H7 (cell line): ENCODE data around the gene ABL1. TPM values are rescaled to one million over a fixed set of nuclear protein-coding genes. Genes with fewer than 3 reads are reported as not detected.
"Not testable (repeated sequence)": the region's sequence is repeated elsewhere in the genome, so short reads cannot be mapped to it uniquely, and the experiment has no call there.

Source experiments
- DNase-seq: peaks from one replicate; pipeline ENCODE4 v3.0.0; 2012
- H3K27me3 ChIP-seq: 2 replicates; pipeline ENCODE4 v1.6.0; 2011; ENCODE audit warnings: mild to moderate bottlenecking, low read length; ENCODE audit not compliant: control insufficient read depth, insufficient read depth
- H3K36me3 ChIP-seq: replicated peaks from 2 replicates; pipeline ENCODE4 v1.5.1; 2011; ENCODE audit warnings: low read length; ENCODE audit not compliant: control insufficient read depth, insufficient read depth
- H3K4me3 ChIP-seq: 2 replicates; pipeline ENCODE4 v1.5.1; 2011; ENCODE audit warnings: low read depth, mild to moderate bottlenecking, control low read depth, low read length, moderate library complexity; ENCODE audit not compliant: insufficient read depth
- total RNA-seq: library from RNA; depleted of rRNA; stranded (reverse); fragments of >200 nt; shearing (Covaris generic); gene quantifications from 2 replicates; pipeline ENCODE4 v1.2.3, GENCODE V29; 2014

ABL1 gene
- total RNA-seq, 1 experiment from 2014 or later: 57.6 TPM

DNA sequence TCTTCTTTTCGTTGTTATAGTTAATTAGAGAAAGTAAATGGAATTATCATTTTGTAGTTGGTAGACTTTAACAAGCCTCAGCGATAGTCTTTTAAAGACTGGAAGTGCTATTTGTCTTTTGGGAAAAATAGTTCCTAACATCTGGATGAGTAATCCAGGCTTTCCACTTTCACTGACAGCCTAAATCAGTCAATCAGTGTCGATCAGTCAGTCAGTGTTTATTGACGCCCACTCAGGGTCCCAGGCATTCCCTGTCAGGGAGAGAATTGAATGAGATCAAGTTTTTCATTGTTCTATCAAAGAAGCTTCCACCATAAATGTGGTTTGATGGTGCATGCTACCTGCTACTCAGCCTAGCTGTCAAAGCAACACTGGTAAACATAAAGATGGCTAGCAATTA lies 2.6 kb downstream of the ABL1 start:
- no peak for DNase-seq
- Histone ChIP-seq H3K36me3 (no peaks in the 10 kb centered on the region), H3K27me3 (no peaks in the 10 kb centered on the region), H3K4me3 (no peak overlapping the region)

DNA sequence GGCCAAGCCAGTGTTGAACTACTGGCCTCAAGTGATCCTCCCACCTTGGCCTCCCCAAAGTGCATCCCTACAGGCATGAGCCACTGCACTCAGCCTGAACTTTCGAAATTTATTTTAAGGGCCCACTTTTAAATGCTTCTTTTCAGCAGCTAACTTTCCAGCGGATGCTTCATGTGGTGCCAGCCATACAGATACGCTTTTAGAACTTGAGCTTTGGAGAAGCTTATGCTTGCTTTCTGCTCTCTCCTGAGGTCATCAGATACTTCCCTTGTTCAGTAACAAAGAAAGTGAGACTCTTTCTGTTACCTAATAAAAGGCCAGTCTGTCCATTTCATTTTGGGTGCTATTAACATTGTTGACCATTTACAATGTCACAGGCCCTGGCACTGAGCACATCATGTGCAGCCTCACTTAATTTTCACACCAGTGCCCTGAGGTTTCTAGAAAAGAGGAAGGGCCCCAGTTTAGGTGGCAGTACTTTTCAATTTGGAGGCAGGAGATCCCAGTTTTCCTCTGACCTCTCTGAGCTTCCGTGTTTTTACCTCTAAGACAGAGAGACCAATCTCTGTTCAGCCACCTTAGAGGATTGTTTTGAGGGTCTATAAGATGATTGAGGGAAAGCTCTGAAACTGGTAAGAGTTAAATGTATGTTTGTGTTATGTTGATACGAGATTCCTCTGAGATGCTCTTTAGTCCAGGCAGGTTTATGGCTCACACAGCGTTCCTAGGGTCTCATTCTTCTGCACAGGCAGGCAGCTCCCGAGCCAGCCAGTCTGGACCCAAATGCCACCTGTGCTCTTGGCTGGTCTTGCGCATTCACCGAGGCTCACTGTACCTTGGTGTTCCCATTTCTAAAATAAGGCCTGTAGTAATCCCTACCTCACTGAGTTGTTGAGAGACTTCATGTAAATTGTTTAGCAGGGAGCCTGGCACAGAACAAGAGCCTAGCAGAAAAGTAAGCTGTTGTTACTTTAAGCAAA lies 4.4 kb downstream of the ABL1 start:
- no peaks in the 10 kb centered on the region for H3K36me3 ChIP-seq
- H3K27me3 ChIP-seq: no peaks in the 10 kb centered on the region
- H3K4me3 ChIP-seq: no peak overlapping the region
- DNase-seq: no peak

DNA sequence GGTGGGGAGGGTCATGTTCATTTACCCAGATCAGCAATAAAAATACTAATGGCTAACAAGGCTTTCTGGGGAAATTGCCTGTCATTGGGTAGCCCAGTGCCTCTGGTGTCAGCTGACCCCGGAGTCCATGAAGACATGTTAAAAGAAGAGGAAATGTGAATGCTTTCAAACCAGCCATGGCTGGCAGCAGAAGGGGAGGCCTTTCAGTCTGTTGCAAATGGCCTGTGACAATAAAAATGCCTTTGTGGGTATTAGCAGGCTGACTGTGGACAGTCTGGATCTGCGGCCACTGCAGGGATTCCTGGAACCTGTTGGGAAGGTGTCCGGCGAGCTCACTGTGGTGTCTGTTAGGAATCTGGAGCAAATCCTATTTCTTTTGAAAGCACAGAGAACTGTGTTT lies 7.5 kb downstream of the ABL1 start:
- DNase-seq: no peak
- H3K36me3 ChIP-seq: no peaks in the 10 kb centered on the region
- H3K4me3 ChIP-seq: no peak overlapping the region
- no peaks in the 10 kb centered on the region for H3K27me3 ChIP-seq

DNA sequence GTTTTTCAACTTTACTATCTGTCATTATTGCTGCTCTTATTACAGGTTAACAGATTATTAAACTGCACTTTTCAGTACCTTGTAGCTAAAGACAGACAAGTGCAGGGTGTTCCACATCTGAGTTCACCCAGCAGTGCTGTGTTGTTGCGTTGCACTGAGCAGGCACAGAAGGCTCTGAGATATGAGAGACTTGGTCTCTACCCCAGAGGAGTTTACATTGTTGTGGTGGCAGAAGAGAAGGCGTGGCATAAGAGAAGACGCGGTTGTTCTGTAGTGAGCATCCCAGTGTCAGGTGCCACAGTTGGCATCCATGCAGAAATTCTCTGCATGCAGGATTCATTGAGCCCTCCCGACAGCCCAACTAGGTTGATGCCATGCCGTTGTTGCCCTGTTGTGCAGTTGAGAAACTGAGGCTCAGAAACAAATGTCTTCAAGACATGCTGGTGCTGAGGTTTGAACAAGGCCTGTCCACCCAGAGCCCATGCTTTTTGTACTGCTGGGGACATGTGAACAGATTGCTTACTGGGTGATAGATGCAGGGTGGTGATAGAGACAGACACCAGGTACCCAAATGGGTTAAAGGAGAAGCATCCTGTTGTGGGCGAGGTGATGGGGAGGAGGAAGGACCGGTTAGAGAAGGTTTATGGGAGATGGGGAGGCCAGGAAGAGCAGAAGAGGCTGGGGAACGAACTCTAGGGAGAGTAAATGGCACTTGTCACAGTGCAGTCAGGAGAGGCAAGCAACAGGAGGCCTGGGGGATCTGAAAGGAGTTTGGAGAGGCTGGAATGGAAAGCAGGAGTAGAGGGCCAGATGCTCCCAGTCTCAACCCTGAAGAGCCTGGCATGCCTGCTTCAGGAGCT lies 8.2 kb downstream of the ABL1 start:
- no peaks in the 10 kb centered on the region for H3K36me3 ChIP-seq
- no peak for DNase-seq
- no peak overlapping the region for H3K4me3 ChIP-seq
- H3K27me3 ChIP-seq: no peaks in the 10 kb centered on the region

DNA sequence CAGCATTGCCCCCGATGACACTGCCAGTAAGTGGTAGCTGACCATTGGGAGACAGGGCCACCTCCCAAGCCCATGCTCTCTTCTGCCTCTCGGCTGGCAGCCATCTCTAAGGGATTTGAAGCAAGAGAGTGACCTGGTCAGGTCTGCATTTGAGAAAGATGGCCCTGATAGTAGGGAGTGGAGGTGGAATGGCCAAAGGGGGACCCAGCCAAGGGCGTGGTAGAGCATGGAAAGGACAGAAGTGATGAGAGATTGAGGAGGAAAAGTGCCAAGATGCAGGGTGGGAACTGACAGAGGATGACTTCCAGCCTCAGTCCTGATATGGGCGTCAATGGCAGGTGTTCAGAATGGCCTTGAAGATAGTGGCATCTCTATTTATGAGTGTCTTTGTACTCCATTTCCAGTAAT lies 9.0 kb downstream of the ABL1 start:
- H3K4me3 ChIP-seq: no peak overlapping the region
- no peaks in the 10 kb centered on the region for H3K36me3 ChIP-seq
- DNase-seq: no peak
- no peaks in the 10 kb centered on the region for H3K27me3 ChIP-seq

DNA sequence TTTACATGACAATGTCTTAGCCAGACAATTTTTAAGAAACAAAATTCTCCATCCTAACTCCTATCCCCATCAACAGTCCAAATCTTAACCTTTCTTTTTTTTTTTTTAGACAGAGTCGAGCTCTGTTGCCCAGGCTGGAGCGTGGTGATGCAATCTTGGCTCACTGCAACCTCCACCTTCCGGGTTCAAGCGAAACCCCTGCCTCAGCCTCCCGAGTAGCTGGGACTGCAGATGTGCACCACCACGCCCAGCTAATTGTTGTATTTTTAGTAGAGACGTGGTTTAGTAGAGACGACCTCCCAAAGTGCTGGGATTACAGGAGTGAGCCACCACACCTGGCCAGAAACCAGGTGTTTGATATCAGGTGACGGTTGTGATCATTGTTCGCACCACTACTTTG lies 10.2 kb downstream of the ABL1 start:
- DNase-seq: no peak
- Histone ChIP-seq H3K4me3 (no peak overlapping the region), H3K27me3 (no peaks in the 10 kb centered on the region), H3K36me3 (no peaks in the 10 kb centered on the region)

DNA sequence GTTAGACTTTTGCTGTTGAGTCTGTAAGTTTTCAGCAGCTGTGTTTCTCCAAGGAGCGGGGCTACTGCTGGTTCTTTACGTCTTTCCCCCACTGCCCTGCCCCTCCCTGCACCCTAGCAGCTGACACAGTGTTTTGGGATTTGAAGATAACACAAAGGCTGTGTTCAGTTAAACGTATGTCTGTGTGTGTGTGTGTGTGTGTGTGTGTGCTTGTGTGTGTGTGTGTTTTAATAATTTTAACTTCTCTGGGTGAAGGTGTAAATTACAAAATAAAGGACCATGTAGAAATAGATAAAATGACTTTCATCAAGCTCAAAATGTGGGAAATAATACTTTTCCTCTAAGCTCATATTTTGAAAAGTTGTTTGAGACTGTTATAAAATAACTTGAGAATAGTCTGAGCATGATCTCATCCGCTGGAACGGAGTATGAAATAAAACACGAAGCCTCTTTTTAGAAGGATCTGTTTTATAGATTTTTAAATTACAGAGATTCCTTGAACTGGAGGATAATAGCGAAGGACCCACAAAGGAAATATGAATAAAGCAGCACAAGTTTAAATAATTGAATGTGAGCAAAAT lies 10.9 kb downstream of the ABL1 start:
- H3K27me3 ChIP-seq: no peaks in the 10 kb centered on the region
- no peak overlapping the region for H3K4me3 ChIP-seq
- DNase-seq: no peak
- no peaks in the 10 kb centered on the region for H3K36me3 ChIP-seq

DNA sequence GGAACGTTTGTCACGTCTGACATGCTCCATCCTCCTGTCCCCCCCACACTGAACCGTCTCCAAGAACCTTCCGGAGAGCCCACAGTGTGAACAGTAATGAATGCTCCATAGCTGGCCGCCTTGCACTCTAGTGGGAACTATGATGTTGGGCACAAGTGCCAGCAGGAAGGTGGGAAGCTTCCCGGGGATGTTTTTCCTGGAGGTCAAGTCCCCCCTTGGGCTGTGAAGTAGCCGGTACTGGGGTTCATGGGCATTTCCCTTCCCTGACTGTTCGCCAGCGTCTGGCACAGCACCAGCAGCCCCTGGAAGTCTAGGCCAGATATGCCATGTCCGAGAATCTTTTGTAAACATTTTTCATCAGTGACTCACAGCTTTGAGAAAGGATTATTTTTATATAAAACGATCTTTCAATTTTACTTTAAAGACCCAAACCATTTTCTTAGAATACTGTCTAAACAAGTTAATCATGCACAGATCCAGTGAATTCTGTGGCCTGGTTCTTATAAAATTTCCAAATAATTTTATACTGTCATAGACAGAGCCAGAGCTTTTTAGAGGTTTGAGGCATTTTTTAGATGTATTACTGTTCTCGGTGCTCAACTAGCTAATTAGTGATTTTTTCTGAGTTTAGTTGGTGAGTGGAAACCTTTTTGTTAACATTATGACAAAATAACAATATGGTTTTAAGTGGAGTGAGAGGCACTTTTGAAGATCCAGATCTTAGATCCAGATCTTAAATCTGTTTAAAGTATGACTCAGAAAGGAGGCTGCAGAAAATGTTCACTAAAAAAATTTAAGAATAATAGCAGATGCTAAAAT lies 11.6 kb downstream of the ABL1 start:
- H3K36me3 ChIP-seq: no peaks in the 10 kb centered on the region
- H3K4me3 ChIP-seq: no peak overlapping the region
- no peaks in the 10 kb centered on the region for H3K27me3 ChIP-seq
- DNase-seq: no peak

DNA sequence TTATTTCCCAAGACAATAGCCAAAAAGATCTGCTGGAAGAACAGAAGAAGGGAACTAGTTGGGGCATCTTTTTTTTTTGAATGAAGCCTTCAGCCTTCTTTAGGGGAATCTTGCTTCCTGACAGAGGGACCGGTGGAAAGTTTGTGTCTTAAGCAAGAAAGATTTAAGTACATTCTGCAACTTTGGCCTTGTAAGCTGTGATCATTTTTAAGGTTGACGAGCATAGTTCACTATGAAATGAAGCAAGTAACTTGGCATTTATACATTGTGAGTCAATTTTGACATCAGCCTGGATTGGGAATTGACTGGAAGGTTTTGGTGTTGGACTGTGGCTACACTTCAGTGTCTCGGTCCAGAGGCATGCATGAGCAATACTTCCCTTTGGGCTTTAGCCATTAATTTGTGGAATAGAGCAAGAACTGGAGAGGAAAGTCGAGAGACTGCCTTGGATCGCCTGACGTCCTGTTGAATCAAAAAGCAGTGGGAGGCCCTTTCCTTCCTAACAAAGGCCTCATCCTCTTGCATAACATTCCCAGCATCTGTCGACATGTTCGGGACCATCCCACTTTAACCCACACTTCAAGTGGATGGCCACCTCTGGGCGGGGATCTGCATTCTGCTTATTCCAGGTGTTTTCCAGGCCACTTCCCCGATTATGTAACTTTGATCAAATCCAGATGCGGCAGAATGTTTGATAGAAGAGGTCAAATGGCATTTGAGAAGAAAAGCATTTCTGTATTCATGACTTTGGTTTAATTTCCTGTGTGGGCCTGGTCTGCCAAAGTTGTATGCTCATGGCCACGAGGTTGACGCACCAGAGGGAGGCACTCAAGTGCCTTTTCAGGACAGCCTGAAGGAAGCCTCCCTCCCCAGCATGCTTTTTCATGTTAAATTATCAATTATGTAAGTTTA lies 12.5 kb downstream of the ABL1 start:
- peak; percentile 77 for DNase-seq
- Histone ChIP-seq H3K4me3 (no peak overlapping the region), H3K36me3 (no peaks in the 10 kb centered on the region), H3K27me3 (no peaks in the 10 kb centered on the region)

DNA sequence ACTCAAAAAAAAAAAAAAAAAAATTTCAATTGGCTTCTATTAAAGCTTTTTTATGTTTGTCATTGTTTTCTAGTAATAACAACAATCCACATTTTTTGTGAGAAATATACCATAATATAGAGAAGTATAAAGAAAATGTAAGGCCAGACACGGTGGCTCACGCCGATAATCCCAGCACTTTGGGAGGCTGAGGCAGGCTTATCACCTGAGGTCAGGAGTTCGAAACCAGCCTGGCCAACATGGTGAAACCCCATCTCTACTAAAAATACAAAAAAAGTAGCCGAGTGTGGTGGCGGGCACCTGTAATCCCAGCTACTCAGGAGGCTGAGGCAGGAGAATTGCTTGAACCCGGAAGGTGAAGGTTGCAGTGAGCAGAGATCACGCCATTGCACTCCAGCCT lies 13.5 kb downstream of the ABL1 start:
- not testable (repeated sequence) for H3K36me3 ChIP-seq, DNase-seq, H3K4me3 ChIP-seq, H3K27me3 ChIP-seq

DNA sequence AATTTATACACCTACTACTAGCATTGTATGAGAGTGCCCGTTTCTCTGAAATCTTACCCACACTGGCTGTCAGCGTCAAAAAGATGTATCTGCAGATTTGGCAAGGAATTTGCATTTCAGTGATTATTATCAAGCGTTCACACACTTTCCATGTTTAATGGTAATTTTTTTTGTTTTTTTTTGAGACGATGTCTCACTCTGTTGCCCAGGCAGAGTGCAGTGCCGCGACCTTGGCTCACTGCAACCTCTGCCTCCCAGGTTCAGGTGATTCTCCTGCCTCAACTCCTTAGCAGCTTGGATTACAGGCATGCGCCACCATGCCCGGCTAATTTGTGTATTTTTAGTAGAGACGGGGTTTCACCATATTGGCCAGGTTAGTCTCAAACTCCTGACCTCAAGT lies 14.3 kb downstream of the ABL1 start:
- no peaks in the 10 kb centered on the region for H3K27me3 ChIP-seq

DNA sequence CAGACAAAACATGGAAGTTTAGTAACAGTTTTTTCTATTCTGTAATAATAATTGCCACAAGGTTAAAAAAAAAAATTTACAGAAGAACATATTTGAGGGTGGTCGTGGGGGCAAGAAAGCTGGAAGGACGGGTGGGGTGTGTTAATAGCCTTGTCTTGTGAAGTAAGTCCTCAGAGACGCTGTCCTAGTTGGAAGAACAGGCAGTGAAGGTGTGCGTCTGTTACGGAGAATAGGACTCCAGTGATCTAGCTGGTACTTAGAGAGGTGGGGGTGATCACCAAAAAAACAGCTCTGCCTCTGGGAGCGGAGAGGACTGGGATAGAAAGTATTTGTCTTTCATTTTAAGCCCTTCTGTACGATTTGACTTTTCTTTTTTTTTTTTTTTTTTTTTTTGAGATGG lies 17.7 kb downstream of the ABL1 start:
- H3K4me3 ChIP-seq: no peak overlapping the region
- H3K27me3 ChIP-seq: no peaks in the 10 kb centered on the region
- peaks cover 13% of the 10 kb centered on the region for H3K36me3 ChIP-seq
- no peak for DNase-seq

More for the DNA sequence above, 14.3 kb downstream of the ABL1 start:
- Histone ChIP-seq H3K4me3 (no peak overlapping the region), H3K36me3 (peaks cover 3% of the 10 kb centered on the region)
- no peak for DNase-seq

DNA sequence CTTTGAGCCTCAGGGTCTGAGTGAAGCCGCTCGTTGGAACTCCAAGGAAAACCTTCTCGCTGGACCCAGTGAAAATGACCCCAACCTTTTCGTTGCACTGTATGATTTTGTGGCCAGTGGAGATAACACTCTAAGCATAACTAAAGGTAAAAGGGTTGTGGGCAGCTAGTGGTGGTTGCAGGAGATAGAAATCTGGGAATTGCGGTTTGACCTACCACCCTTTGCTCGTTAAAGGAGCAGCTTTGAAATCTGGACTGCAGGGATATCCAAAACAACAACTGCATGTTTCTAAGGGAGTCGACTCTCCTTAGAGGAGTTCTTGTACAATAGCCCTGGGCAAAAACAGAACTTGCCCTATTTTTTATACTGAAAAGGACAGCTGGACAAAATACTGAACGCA lies 19.0 kb downstream of the ABL1 start:
- Histone ChIP-seq H3K4me3 (no peak overlapping the region), H3K36me3 (peaks cover 14% of the 10 kb centered on the region), H3K27me3 (no peaks in the 10 kb centered on the region)
- DNase-seq: no peak
